VCaP (cell line): ENCODE data around the gene NUP58.

Experiments used
- H3K27ac ChIP-seq: fragments of 450-650 bp; 2 replicates; pipeline ENCODE4 v1.5.1; 2017
- CTCF ChIP-seq: fragments of 450-650 bp; conservative IDR thresholded peaks from 2 replicates; pipeline ENCODE4 v1.5.1; 2017; ENCODE audit warnings: mild to moderate bottlenecking, moderate library complexity

Gene NUP58

GRCh38 chr13:25268561-25268960, 32.9 kb upstream of the NUP58 start:
- H3K27ac ChIP-seq: no peak overlapping the region
- TF ChIP-seq CTCF: no peak

GRCh38 chr13:25276748-25277147, 24.7 kb upstream of the NUP58 start:
- no peak for TF ChIP-seq CTCF
- H3K27ac ChIP-seq: no peak overlapping the region

- H3K27ac ChIP-seq: no peak overlapping the region
- TF ChIP-seq CTCF: no peak
Measured at GRCh38 chr13:25280396-25280795, 21.0 kb upstream of the NUP58 start.

GRCh38 chr13:25281193-25281934, 20.1 kb upstream of the NUP58 start:
- no peak for TF ChIP-seq CTCF
- H3K27ac ChIP-seq: no peak overlapping the region

- H3K27ac ChIP-seq: no peak overlapping the region
- no peak for TF ChIP-seq CTCF
Measured at GRCh38 chr13:25281935-25282332, 19.5 kb upstream of the NUP58 start.

GRCh38 chr13:25286308-25286968, 15.0 kb upstream of the NUP58 start:
- H3K27ac ChIP-seq: peak overlapping the region; percentile 85

More at GRCh38 chr13:25286308-25286968, 15.0 kb upstream of the NUP58 start:
- TF ChIP-seq CTCF: no peak
